GM18909 (cell line): Measurements from ENCODE around the gene SCRT2.

Source experiments
- ATAC-seq: cut with Tn5 transposase; IDR thresholded peaks from one replicate; pipeline ENCODE4 v1.9.1; 2021; ENCODE audit warnings: mild to moderate bottlenecking; ENCODE audit not compliant: unreplicated experiment, poor library complexity

The SCRT2 gene

GRCh38 chr20:635893-636338 is 39.7 kb downstream of the SCRT2 start:
- no peak for ATAC-seq

GRCh38 chr20:635028-635892 is 40.3 kb downstream of the SCRT2 start:
- no peak for ATAC-seq

- no peak for ATAC-seq
These were observed 41.3 kb downstream of the SCRT2 start for GRCh38 chr20:634148-634925.

- no peak for ATAC-seq
These were observed 44.5 kb downstream of the SCRT2 start for GRCh38 chr20:631101-631500.

- ATAC-seq = no peak
These were observed 49.0 kb downstream of the SCRT2 start for GRCh38 chr20:626579-626978.

- no peak for ATAC-seq
These were observed 50.2 kb downstream of the SCRT2 start for GRCh38 chr20:625360-625932.

GRCh38 chr20:623704-624103 is 51.9 kb downstream of the SCRT2 start:
- ATAC-seq = no peak

- ATAC-seq = no peak
These were observed 52.6 kb downstream of the SCRT2 start for GRCh38 chr20:623021-623420.

GRCh38 chr20:622161-622560 is 53.4 kb downstream of the SCRT2 start:
- ATAC-seq = no peak

- no peak for ATAC-seq
These were observed 54.4 kb downstream of the SCRT2 start for GRCh38 chr20:621125-621756.

GRCh38 chr20:620246-620645 is 55.4 kb downstream of the SCRT2 start:
- ATAC-seq = no peak

GRCh38 chr20:618980-619379 is 56.6 kb downstream of the SCRT2 start:
- no peak for ATAC-seq

- no peak for ATAC-seq
These were observed 57.5 kb downstream of the SCRT2 start for GRCh38 chr20:617934-618690.

- ATAC-seq = no peak
These were observed 60.1 kb downstream of the SCRT2 start for GRCh38 chr20:615514-615913.

GRCh38 chr20:611843-612185 is 63.8 kb downstream of the SCRT2 start:
- ATAC-seq = no peak
